DOHH2 (cell line): ENCODE data around the gene KIAA1191.

Experiments
- H3F3A ChIP-seq: fragments of 200-600 bp; sonication (generic), shearing (Covaris generic); 2 replicates; pipeline ENCODE4 v1.6.0; 2016; ENCODE audit warnings: antibody characterized with exemption, mild to moderate bottlenecking; ENCODE audit not compliant: control insufficient read depth, insufficient read depth
- H3K27ac ChIP-seq: fragments of 200-600 bp; sonication (generic); 2 replicates; pipeline ENCODE4 v1.5.1; 2014; ENCODE audit warnings: low read depth, mild to moderate bottlenecking, low read length, moderate library complexity
- H3K27me3 ChIP-seq: fragments of 200-600 bp; sonication (generic); 2 replicates; pipeline ENCODE4 v1.6.1; 2014; ENCODE audit warnings: mild to moderate bottlenecking, low read length, mixed read lengths; ENCODE audit not compliant: control insufficient read depth
- H3K36me3 ChIP-seq: fragments of 200-600 bp; sonication (generic); 2 replicates; pipeline ENCODE4 v1.6.1; 2014; ENCODE audit warnings: mild to moderate bottlenecking, low read length, moderate library complexity, mixed read lengths; ENCODE audit not compliant: control insufficient read depth
- H3K4me1 ChIP-seq: fragments of 200-600 bp; sonication (generic); 2 replicates; pipeline ENCODE4 v1.6.1; 2014; ENCODE audit warnings: mild to moderate bottlenecking, low read length, mixed read lengths; ENCODE audit not compliant: control insufficient read depth
- H3K4me2 ChIP-seq: fragments of 200-600 bp; sonication (generic); 2 replicates; pipeline ENCODE4 v1.6.0; 2014; ENCODE audit warnings: mild to moderate bottlenecking, low read length, moderate library complexity
- H3K4me3 ChIP-seq: fragments of 200-600 bp; sonication (generic); 2 replicates; pipeline ENCODE4 v1.5.1; 2014; ENCODE audit warnings: mild to moderate bottlenecking, low read length, mixed read lengths
- H3K79me2 ChIP-seq: fragments of 200-600 bp; sonication (generic); 2 replicates; pipeline ENCODE4 v1.6.1; 2014; ENCODE audit warnings: mild to moderate bottlenecking, low read length, mixed read lengths; ENCODE audit not compliant: control insufficient read depth
- H3K9me2 ChIP-seq: fragments of 200-600 bp; sonication (generic); replicated peaks from 2 replicates; pipeline ENCODE4 v1.6.1; 2014; ENCODE audit warnings: mild to moderate bottlenecking, low read length, mixed read lengths; ENCODE audit not compliant: control insufficient read depth
- H3K9me3 ChIP-seq: fragments of 200-600 bp; sonication (generic); 2 replicates; pipeline ENCODE4 v1.6.1; 2014; ENCODE audit warnings: antibody characterized with exemption, low read length, mixed read lengths; ENCODE audit not compliant: control insufficient read depth, insufficient read depth
- H4K20me1 ChIP-seq: fragments of 200-600 bp; sonication (generic); 2 replicates; pipeline ENCODE4 v1.6.0; 2014; ENCODE audit warnings: low read depth, mild to moderate bottlenecking, antibody characterized with exemption, low read length, moderate library complexity; ENCODE audit not compliant: control insufficient read depth, insufficient read depth
- CTCF ChIP-seq: fragments of 200-600 bp; sonication (generic); IDR thresholded peaks from one replicate; pipeline ENCODE4 v1.5.1; 2014; ENCODE audit warnings: antibody characterized with exemption, mild to moderate bottlenecking, low read depth, low read length; ENCODE audit not compliant: poor library complexity, severe bottlenecking
- EZH2phosphoT487 ChIP-seq: fragments of 200-600 bp; sonication (generic); IDR thresholded peaks from 2 replicates; pipeline ENCODE4 v1.6.1; 2017; ENCODE audit warnings: borderline replicate concordance, mild to moderate bottlenecking, antibody characterized with exemption, low read length, moderate library complexity, mixed read lengths

The KIAA1191 gene

GRCh38 chr5:176394096-176394495, 32.5 kb upstream of the KIAA1191 start:
- Histone ChIP-seq H3K4me2 (no peak overlapping the region), H3K27me3 (no peaks in the 10 kb centered on the region), H3K27ac (no peak overlapping the region), H3F3A (no peaks in the 10 kb centered on the region), H3K9me2 (no peaks in the 10 kb centered on the region), H4K20me1 (no peaks in the 10 kb centered on the region), H3K9me3 (no peaks in the 10 kb centered on the region), H3K4me1 (peaks cover 7% of the 10 kb centered on the region), H3K4me3 (no peak overlapping the region), H3K79me2 (peaks cover 24% of the 10 kb centered on the region), H3K36me3 (peaks cover 29% of the 10 kb centered on the region)
- no peak for TF ChIP-seq EZH2phosphoT487
- no peak for TF ChIP-seq CTCF

GRCh38 chr5:176392526-176392925, 31.0 kb upstream of the KIAA1191 start:
- Histone ChIP-seq H3F3A (no peaks in the 10 kb centered on the region), H3K4me1 (peaks cover 7% of the 10 kb centered on the region), H3K9me3 (no peaks in the 10 kb centered on the region), H3K27me3 (no peaks in the 10 kb centered on the region), H3K79me2 (peaks cover 34% of the 10 kb centered on the region), H3K27ac (no peak overlapping the region), H3K4me2 (no peak overlapping the region), H3K4me3 (no peak overlapping the region), H4K20me1 (peaks cover 2% of the 10 kb centered on the region; the same call in 1 of the 2 replicates), H3K36me3 (peaks cover 37% of the 10 kb centered on the region), H3K9me2 (no peaks in the 10 kb centered on the region)
- no peak for TF ChIP-seq CTCF
- no peak for TF ChIP-seq EZH2phosphoT487

- Histone ChIP-seq H3K9me2 (no peaks in the 10 kb centered on the region), H3K4me2 (no peak overlapping the region), H3K27me3 (no peaks in the 10 kb centered on the region), H4K20me1 (peaks cover 7% of the 10 kb centered on the region; the same call in 1 of the 2 replicates), H3K27ac (no peak overlapping the region), H3K4me1 (peaks cover 11% of the 10 kb centered on the region), H3K79me2 (peaks cover 40% of the 10 kb centered on the region), H3K4me3 (no peak overlapping the region), H3K9me3 (no peaks in the 10 kb centered on the region), H3K36me3 (peaks cover 42% of the 10 kb centered on the region), H3F3A (no peaks in the 10 kb centered on the region)
- no peak for TF ChIP-seq CTCF
- no peak for TF ChIP-seq EZH2phosphoT487
These were observed 30.4 kb upstream of the KIAA1191 start for GRCh38 chr5:176391999-176392398.

- no peak overlapping the region for H3K4me3 ChIP-seq
- no peaks in the 10 kb centered on the region for H3K27me3 ChIP-seq
- H3K27ac ChIP-seq = no peak overlapping the region
- H3K36me3 ChIP-seq = peaks cover 48% of the 10 kb centered on the region
- H4K20me1 ChIP-seq = peaks cover 8% of the 10 kb centered on the region; the same call in 1 of the 2 replicates
- H3F3A ChIP-seq = no peaks in the 10 kb centered on the region
- H3K9me3 ChIP-seq = no peaks in the 10 kb centered on the region
- TF ChIP-seq EZH2phosphoT487 (no peak), CTCF (no peak)
- no peaks in the 10 kb centered on the region for H3K9me2 ChIP-seq
- H3K4me2 ChIP-seq = no peak overlapping the region
- H3K79me2 ChIP-seq = peaks cover 45% of the 10 kb centered on the region
- H3K4me1 ChIP-seq = peaks cover 16% of the 10 kb centered on the region
These were observed 29.9 kb upstream of the KIAA1191 start for GRCh38 chr5:176391479-176391878.
